HG02759 (cell line): Measurements from ENCODE around the gene GJC2.
"Not testable (repeated sequence)": the region's sequence is repeated elsewhere in the genome, so short reads cannot be mapped to it uniquely, and the experiment has no call there.

ENCODE experiments used
- ATAC-seq: cut with Tn5 transposase; IDR thresholded peaks from one replicate; pipeline ENCODE4 v1.9.1; 2021; ENCODE audit warnings: mild to moderate bottlenecking, moderate library complexity; ENCODE audit not compliant: unreplicated experiment

GJC2 gene

GRCh38 chr1:228149406-228150119, at the start of gene GJC2:
GJC2 (plus strand) TSS chr1:228149930; CDS start chr1:228157759, 7,829 bp downstream.
- no peak for ATAC-seq

GRCh38 chr1:228100822-228101613, 48.7 kb upstream of the GJC2 start:
- no peak for ATAC-seq

- no peak for ATAC-seq
Observed at GRCh38 chr1:228101614-228101993, 48.1 kb upstream of the GJC2 start.

DNA sequence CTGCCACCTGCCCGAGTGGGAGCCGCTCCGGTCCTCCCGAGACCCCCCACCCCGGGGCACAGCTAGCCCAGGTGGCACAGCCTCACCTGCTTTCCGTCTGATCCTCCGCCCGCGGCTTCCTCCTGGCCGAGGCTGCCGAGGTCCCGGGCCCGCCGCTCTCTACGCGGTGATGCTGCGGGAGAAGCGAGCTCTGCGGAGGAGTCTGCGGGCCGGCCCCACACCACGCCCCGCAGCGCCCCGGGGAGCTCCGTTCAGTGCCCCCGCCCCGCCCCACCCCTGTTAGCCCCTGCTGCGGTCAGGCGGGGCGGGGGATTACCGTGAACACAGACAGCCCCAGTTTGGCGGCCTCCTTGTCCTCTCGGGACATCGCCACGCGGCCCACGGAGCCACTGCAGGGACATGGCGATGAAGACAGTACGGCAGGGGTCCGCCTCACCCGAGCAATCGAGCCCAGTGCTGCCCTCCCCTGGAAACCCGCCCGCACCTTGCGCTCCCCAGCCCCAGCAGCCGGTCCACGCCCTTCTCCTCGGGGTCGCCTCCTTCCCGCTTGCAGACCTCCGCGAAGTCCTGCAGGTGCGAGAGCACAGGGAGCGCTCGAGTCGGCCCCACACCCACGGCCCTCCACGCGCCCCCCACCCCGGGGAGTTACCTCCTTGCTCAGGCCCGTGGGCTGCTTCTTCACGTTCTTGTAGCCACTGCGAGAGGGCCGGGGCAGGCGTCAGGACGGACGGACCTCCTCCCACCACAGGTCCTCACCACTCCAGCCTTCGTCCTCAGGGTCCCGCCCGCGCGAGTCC, 47.5 kb upstream of the GJC2 start:
- peak; percentile 19 for ATAC-seq

DNA sequence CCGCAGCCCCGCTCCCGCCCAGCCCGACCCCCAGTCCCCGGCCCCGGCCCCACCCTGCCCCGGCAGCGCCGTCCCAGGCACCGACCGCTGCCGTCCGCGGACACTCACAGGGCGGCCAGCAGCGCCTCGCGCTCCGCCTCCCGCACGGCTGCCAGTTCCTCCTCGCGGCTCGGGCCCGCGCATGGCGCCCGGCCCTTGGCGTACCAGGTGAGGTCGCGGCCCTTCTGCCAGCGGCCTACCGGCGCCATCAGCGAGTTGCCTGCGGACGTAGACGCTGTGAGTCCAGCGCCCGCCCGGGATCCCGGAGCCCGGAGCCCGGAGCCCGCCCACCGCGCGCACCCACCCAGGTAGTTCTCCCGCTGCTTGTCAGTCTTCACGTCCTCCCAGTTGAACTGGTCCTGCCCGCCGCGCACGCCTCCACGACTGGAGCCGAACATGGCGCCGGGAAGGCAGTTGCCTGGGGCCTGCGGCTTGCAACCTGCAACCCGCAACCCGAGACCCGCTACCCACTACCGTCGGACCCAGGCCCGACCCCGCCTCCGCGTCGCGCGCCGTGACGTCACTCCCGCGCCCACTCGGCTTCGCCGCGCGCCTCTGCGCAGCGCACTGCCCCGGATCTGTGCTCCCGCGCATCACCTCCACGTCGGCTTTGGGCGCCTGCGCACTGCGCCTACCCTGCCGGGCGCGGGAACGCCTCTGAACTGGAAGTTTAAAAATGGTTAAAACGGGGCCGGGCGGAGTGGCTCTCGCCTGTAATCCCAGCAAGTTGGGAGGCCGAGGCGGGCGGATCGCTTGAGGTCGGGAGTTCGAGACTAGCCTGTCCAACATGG, 46.7 kb upstream of the GJC2 start, which contains the start of gene C1orf35:
TSS of gene C1orf35 (minus strand) at position 535 of the 830 bp plus-strand sequence. CDS start at position 437, 98 bp downstream.
- ATAC-seq: peak; percentile 82

- ATAC-seq: no peak
Observed at GRCh38 chr1:228104526-228105269, 45.0 kb upstream of the GJC2 start.

DNA sequence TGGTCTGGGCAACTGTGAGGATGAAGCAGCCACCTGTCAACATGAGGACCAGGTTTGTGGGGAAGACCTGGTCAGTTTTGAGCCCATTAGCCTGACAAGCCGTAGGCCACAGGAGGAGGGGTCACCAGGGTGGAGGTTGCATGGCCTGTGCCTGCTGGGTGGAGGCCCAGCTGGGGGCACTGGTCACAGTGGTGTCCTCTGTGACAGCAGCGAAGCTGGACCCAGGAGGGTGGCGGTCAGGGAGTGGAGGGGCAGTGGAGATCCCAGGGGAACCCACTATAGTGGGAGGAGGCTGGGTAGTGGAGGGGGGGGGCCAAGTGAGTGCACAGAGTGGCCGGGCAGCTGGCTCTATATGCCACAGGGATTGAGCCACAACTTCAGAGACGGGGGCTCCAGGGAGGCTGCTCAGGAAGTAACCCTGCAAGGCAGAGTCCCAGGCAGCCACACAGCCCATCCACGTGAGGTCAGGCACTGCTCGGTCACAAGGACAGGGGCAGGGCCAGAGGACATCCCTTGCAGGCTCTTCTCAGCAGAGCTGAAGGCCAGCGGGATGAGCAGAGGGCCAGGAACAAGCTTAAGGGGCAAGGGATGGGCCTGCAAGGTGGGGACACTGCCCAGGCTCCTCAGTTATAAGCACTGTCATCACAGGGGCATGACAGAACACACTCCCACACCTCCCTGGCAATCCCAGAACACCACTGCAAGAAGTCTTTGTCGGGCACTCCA, 44.3 kb upstream of the GJC2 start:
- ATAC-seq: no peak

DNA sequence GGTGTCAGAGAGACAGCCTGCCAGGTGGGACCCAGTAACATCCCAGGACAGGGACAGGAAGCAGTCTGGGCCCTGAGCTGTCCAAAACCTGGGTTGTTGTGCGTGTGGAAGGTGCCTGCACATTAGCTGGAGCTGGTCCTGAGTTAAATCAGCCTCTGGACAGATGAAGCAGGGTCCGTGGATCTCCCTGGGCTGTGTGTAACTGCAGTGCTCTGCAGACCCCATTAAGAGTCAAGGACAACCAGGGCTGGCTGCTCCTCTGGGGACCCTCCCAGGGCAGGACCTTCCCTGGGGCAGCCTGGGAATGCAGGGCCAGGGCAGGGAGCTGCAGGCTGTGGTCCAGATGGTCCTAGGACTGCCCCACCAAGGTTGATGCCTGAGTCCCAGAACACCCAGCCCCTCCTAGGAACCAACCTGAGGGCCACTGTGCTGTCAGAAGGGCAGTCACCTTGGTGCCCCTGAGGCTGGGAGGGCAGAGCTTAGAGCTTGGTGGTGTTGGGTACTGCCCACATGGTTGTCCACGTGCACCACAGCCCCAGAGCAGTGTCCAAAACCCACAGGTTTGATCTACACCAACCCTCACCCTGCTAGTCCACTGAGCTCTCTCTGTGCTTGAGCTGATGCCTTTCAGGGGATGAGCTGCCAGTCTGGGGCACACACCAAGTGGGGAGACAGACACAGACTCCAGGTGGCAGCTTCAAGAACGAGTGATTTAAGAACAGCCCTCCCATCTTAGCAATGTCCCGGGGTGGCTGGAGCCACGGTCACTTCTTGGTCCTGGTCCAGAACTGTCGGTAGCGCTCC, 43.5 kb upstream of the GJC2 start:
- ATAC-seq: no peak

GRCh38 chr1:228106800-228107054, 43.0 kb upstream of the GJC2 start:
- ATAC-seq: no peak

DNA sequence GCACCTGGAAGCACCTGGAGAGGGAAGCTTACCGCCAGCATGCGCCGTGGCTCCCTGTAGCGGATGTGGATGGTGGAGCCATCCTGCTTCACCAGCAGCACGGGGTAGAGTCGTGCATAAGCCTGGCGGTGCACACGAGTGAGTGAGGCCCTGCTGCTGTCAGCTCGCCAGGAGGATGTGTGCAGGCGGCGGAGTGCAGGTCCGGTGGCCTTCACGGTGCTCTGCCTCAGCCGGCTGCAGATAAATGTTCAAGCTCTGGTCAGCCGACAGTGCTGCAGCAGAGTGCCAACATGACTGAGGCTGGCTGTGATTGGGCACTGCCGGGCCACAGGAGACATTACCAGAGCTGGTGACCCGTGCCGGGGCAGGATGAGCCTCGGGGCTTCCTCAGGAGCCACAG, 42.1 kb upstream of the GJC2 start:
- no peak for ATAC-seq

GRCh38 chr1:228108055-228108690, 41.6 kb upstream of the GJC2 start:
- ATAC-seq: no peak

DNA sequence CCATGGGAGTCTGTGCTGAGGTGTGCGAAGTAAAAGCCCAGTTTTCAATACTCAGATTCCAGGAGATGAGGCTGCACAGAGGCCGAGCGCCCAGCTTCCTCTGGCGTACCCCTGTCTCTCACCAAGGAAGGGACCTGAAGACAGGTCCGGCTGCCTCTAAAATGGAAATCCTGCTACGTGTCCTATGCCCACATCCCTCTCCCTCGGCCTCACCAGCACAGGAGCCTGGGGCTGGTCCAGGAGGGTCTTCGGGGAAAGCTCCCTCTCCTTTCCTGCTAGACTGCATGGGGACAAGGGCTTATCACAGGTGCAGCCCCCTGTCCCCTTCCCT, 41.0 kb upstream of the GJC2 start:
- no peak for ATAC-seq

- peak; percentile 92 for ATAC-seq
Observed at GRCh38 chr1:228109073-228109961, 40.4 kb upstream of the GJC2 start, which contains the start of gene MRPL55. MRPL55 (minus strand) TSS chr1:228109299; CDS start chr1:228108260, 1,039 bp downstream.

GRCh38 chr1:228109962-228110488, 39.7 kb upstream of the GJC2 start:
- ATAC-seq: no peak

GRCh38 chr1:228110556-228110955, 39.2 kb upstream of the GJC2 start:
- no peak for ATAC-seq

DNA sequence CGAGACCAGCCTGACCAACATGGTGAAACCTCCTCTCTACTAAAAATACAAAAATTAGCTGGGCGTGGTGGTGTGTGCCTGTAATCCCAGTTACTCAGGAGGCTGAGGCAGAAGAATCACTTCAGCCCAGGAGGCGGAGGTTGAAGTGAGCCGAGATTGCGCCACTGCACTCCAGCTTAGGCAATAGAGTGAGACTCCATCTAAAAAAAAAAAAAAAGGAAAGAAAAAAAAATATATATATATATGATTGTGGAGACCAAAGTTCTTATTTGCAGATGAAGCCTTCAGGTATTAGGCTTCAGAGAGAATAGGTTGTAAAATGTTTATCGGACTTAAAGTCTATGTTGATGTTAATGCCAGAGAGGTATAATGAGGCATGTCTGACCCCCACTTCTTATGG, 38.4 kb upstream of the GJC2 start:
- ATAC-seq: not testable (repeated sequence)

GRCh38 chr1:228112167-228112566, 37.6 kb upstream of the GJC2 start:
- ATAC-seq: no peak
